Bronchial epithelial cell (primary cell): Measurements from ENCODE around the gene SRCIN1. TPM values are rescaled to one million over a fixed set of nuclear protein-coding genes. Genes with fewer than 3 reads are reported as not detected.

Experiments used
- DNase-seq: peaks from one replicate; pipeline ENCODE4 v3.0.0-alpha.2; 2010; ENCODE audit warnings: low read depth
- FAIRE-seq: peaks from 2 replicates; lab custom pipeline; 2011; peaks lifted over from hg19 to GRCh38; lab: Jason Lieb, UNC
- H3K27me3 ChIP-seq: 2 replicates; pipeline ENCODE4 v1.5.1; 2011; ENCODE audit warnings: low read length; ENCODE audit not compliant: control insufficient read depth, insufficient read depth
- H3K36me3 ChIP-seq: 2 replicates; pipeline ENCODE4 v1.5.1; 2011; ENCODE audit warnings: low read length; ENCODE audit not compliant: control insufficient read depth, insufficient read depth
- H3K4me3 ChIP-seq: 2 replicates; pipeline ENCODE4 v1.5.1; 2011; ENCODE audit warnings: mild to moderate bottlenecking, low read depth, low read length, control low read depth
- total RNA-seq: library from RNA; depleted of rRNA; stranded (reverse); fragments of >200 nt; gene quantifications from 2 replicates; pipeline ENCODE4 v1.2.1, GENCODE V29; 2014
- TF ChIP-seq, protein P1 (sequence below): IDR thresholded peaks from 2 replicates; pipeline ENCODE4 v1.5.1; 2011; ENCODE audit warnings: mild to moderate bottlenecking, moderate library complexity, low read length, control low read depth, inconsistent platforms; ENCODE audit not compliant: insufficient read depth, severe bottlenecking

Gene SRCIN1
- total RNA-seq, 1 donor from 2014 or later = under 0.01 TPM

DNA sequence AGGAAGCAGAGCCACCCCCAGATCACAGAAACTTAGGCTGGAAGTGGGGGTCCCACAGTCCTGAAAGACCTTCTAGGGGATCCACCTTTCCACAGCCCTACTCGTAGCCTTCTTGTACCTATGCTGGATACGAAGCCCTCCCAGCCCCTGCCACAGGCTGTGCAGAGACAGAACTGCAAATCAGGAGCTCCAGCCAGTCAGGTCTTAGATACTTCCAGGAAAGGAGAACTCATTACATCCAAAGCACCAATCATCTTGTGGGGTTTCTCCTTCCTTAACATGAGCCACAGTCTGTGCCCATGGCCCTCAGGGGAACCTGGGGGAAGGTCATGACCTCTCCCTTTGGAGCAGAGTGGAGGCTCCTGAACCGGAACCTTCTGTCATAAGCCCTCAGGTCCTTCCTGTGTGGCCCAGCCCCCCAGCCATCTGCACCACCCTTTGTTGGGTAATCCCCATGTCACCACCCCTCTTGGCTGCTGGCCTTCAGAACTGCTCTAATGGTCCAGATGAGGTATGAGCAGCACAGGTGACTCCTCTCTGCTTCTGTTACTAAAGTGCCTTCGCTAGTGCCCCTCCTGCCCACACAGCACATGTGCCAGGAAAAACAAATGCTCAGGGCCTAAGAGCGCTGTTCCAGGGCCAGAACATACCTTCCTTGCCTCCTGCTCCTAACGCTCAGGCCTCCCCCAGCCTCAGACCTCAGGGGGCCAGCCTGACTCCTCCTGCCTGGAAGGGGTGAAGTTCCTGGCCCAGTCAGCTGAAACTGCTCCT is 14.6 kb downstream of the SRCIN1 start:
- Histone ChIP-seq H3K36me3 (no peaks in the 10 kb centered on the region), H3K4me3 (no peak overlapping the region), H3K27me3 (peaks cover 8% of the 10 kb centered on the region)
- TF ChIP-seq, protein P1, sequence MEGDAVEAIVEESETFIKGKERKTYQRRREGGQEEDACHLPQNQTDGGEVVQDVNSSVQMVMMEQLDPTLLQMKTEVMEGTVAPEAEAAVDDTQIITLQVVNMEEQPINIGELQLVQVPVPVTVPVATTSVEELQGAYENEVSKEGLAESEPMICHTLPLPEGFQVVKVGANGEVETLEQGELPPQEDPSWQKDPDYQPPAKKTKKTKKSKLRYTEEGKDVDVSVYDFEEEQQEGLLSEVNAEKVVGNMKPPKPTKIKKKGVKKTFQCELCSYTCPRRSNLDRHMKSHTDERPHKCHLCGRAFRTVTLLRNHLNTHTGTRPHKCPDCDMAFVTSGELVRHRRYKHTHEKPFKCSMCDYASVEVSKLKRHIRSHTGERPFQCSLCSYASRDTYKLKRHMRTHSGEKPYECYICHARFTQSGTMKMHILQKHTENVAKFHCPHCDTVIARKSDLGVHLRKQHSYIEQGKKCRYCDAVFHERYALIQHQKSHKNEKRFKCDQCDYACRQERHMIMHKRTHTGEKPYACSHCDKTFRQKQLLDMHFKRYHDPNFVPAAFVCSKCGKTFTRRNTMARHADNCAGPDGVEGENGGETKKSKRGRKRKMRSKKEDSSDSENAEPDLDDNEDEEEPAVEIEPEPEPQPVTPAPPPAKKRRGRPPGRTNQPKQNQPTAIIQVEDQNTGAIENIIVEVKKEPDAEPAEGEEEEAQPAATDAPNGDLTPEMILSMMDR = no peak
- FAIRE-seq (no peak), DNase-seq (peak; percentile 31)

GRCh38 chr17:38589462-38590114 is 16.2 kb downstream of the SRCIN1 start:
- DNase-seq = no peak
- no peak for FAIRE-seq

DNA sequence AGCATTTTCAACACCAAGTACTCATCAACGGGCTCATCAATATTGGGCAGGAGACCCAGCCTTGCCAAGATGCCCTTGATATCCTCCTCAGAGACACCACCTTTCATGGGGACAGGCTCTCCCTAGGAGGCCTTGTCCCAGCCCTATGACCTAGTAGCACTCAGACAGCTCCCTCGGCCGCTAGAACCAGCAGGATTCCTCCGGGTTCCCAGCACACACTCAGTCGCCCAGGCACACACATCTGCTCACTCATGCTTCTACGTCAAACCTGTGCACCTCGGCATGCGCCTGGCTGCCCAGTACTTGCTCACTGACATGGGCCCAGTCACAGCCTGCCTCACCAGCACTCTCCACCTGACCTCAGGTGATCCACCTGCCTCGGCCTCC is 17.0 kb downstream of the SRCIN1 start:
- no peak overlapping the region for H3K4me3 ChIP-seq
- TF ChIP-seq, protein P1 = no peak
- H3K27me3 ChIP-seq = peaks cover 8% of the 10 kb centered on the region
- DNase-seq = no peak
- no peaks in the 10 kb centered on the region for H3K36me3 ChIP-seq
- FAIRE-seq = no peak

More at GRCh38 chr17:38589462-38590114, 16.2 kb downstream of the SRCIN1 start:
- TF ChIP-seq, protein P1 = no peak
- Histone ChIP-seq H3K27me3 (peaks cover 8% of the 10 kb centered on the region), H3K4me3 (no peak overlapping the region), H3K36me3 (no peaks in the 10 kb centered on the region)

DNA sequence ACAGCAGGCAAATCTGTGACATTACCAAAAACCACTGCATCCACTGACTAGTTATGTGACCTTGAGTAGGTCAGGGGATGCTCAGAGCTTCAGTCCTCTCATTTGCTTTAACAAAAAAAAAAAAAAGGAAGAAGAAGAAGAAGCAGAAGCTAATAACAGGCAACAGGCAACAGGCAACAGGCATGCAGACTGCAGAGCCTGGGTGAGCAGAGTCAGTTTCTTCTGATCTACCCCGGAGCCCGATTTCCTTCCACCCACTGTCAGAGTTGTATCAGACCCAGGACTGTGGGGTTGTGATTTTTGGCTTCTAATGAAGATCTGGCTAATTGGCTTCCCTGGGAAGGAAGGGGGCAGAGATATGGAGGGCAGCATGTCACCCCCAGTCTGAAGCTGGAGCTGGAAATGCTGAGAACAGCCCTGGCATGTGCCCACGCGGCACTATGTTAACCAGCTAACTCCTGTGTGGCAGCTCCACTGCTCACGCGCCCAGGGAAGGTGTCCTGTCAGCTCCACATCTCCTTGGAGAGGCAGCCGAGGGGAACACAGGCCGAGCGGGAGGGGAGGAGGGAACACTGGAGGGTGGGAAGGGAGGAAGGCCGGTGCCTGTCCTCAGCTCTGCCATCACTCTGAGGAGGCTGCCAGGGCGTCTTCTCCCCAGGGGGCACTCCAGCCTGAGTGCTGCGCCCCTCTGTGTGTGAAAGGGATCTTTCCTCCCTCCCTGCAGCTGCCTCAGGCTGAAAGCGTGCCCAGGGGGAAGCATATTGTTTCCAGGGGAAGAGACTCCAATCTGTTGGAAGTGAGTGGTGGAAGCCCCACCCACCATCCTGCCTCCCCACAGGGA is 17.6 kb downstream of the SRCIN1 start:
- FAIRE-seq (no peak), DNase-seq (no peak)
- Histone ChIP-seq H3K27me3 (peaks cover 3% of the 10 kb centered on the region), H3K4me3 (no peak overlapping the region), H3K36me3 (no peaks in the 10 kb centered on the region)
- TF ChIP-seq, protein P1 = no peak

- TF ChIP-seq, protein P1 = no peak
- no peak overlapping the region for H3K4me3 ChIP-seq
- no peaks in the 10 kb centered on the region for H3K36me3 ChIP-seq
- no peaks in the 10 kb centered on the region for H3K27me3 ChIP-seq
- FAIRE-seq (no peak), DNase-seq (no peak)
Measured at GRCh38 chr17:38587203-38587602, 18.5 kb downstream of the SRCIN1 start.
